Activated CD4-positive, alpha-beta T cell treated with anti-CD3 and anti-CD28 coated beads, Interleukin-2, amount 50 U/mL, for 1 hour (primary cell): ENCODE measurements around the gene MBD5.

Experiments used
- DNase-seq: peaks from one replicate; pipeline ENCODE4 v3.0.0-alpha.2; 2020

Gene MBD5

DNA sequence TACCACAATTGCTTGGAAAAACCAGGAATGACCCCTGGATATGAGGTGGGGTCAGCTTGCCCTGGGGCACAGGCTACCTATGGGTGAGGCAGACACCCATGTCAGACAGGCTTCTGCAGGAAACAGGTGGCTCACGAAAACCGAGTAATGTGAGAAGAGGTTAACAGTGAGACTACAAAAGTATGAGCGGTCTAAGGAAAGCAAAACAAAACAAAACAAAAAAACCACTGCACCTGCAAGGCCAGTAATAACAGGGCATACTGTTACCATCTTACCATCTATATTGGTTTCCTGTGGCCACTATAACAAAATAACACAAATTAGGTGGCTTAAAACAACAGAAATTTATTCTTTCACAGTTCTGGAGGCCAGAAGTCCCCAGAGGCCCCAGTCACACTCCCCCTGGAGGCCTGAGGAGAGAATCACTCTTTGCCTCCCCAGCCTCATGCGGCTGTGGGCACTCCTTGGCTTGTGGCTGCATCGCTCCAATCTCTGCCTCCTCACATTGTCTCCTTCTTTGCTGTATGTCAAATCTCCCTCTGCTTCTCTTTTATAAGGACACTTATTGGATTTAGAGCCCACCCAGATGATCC lies 537.0 kb downstream of the MBD5 start:
- DNase-seq = no peak

DNA sequence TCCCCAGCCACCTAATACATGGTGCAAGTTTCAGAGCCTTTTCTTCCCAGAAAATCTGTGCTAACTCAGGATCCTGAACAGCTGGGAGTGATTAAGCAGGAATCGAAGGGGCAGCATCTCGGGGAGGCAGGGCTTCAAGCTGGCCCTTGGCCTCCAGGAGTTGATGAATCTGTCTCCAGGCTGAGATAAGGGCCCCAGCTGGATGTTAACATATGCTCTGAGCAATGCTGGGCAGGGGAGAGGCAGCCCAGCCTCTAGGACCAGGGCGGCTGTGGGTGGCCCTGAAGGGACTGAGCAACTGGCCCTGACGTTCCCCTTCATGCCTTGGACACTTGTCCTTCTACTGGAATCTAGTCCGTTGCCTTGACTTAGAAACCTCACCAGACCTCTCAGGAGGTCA lies 539.6 kb downstream of the MBD5 start:
- DNase-seq = no peak

DNA sequence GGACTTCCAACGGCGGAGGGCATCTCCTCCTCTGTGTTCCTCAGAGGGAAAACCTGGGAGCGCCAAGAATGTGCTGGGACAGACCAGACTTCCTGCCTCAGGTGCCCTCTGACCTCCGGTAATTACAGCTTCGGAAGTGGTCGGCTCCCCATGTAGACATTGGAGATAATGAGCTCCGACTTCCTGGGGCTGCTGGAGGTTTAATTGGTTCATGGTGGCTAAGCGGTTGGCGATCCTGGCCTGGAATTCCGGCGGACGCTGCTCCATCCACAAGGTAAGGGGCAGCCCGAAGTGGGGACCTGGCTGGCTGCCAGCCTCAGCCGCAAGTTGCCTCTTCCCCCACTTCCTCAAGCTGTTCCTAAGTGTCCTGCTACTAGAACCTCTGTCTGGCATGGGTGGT lies 540.5 kb downstream of the MBD5 start:
- no peak for DNase-seq

DNA sequence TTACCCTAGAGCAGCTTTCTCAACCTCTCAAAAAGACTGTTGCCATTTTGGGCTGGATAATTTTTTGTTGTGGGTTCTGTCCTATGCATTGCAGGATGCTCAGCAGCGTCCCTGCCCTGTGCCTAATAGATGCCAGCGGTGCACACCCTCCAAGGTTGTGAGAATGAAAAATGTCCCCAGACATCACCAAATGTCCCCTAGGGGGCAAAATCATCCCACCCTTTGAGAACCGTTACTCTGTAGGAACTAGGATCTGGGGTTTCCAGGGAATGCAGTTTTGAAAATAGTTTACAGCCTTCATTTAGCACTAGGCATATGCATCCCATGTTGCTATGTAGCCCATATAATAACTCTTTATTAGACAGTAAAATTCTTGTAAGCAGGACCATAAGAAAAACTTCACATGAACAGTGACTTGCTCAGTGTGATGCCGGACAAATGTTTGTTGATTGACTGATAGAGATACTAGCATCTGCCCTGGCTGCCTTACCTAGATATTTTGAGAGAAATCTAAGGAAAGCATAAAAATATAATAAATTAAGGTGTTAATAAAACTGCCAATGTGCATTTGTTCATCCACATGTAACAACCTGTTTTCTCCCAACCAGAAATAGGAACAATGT lies 544.5 kb downstream of the MBD5 start:
- DNase-seq = no peak
